GM19099 (cell line): ENCODE measurements around the gene PSMC3.

Source experiments
- POLR2A ChIP-seq: IDR thresholded peaks from 3 replicates; pipeline ENCODE4 v1.6.1; 2011; ENCODE audit warnings: low read depth; ENCODE audit not compliant: insufficient read length; ENCODE audit errors: extremely low read depth

Gene PSMC3

DNA sequence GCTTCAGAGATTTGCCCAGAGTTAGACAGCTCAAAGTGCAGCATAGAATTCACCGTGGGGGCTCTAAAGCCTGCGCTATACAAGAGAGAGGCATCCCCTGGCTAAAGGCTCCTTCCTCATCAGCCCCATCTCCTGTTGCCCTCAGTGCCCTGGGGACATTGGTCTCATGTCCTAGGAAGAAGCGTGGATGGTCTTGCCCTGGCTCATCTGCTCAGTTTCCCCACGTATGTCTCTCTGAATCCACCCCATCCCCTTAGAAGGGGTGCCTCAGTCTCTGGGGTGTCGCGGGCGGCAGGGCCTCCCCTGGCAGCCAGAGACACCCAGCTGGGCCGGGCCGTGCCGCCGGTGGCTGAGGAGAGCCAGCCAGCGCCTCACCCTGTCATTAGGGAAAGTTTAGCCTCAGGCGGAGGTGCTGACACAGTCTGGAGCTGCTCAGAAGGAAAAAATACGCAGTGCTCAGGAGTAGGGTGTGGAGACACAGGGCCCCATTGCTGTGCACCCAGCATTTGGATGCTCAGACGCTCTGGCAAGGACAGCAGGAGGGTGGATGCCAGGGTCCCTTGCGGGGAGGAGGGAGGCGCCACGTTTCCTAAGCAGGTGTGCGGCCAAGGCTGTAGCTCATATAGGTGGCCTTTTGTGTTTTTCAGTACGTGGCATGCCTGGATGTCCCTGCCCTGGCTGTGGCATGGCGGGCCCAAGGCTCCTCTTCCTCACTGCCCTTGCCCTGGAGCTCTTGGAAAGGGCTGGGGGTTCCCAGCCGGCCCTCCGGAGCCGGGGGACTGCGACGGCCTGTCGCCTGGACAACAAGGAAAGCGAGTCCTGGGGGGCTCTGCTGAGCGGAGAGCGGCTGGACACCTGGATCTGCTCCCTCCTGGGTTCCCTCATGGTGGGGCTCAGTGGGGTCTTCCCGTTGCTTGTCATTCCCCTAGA is 16.5 kb downstream of the PSMC3 start:
- no peak for TF ChIP-seq POLR2A

GRCh38 chr11:47408598-47409439 is 17.4 kb downstream of the PSMC3 start:
- TF ChIP-seq POLR2A = peak; percentile 36

DNA sequence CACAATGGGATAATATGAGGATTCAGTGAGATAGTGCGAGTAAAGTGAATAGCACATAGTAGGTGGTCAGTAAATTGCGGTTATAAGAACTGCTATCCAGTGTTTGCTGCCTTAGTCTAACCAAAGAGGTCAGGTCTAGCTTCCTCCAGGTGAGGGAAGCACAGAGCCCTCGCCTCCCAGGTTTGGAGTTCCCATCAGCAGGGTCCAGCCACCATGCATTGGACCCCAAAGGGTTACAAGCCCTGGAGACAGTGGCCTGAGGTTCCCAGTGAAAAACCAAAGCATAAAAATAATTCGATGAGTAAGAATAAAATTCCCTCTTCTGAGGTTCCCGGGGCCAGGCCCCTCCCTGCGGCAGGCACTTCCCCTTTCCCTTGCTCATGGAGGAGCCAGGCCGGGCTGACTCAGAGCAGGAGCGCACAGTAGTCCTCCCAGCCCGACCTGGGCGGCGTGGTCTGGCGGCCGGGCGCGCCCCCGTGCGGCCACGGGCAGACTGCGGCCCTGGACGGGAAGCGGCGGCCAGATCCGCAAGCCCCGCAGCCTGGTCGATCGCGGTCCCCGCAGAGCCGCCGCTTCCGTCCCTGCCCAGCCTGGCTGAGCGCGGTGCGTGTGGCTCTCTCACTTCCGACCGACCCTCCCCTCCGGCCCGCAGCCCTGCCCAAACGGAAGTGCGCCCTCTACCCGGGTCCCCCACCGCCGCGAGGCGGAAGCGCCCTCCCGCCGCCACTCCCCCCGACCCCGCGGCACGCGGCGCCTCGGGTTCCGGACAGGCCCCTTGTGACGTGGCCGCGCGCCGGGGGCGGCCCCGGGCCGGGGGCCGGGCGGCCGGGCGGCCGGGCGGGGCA is 18.3 kb downstream of the PSMC3 start, which contains the start of gene SLC39A13:
SLC39A13 (plus strand) TSS at position 845 of the 845 bp plus-strand sequence. CDS start 1,505 bp downstream, outside the sequence.
- peak; percentile 69 for TF ChIP-seq POLR2A

- no peak for TF ChIP-seq POLR2A
These were observed 19.1 kb downstream of the PSMC3 start for GRCh38 chr11:47406896-47407745.

- TF ChIP-seq POLR2A = no peak
These were observed 22.7 kb downstream of the PSMC3 start for GRCh38 chr11:47403571-47403970.

DNA sequence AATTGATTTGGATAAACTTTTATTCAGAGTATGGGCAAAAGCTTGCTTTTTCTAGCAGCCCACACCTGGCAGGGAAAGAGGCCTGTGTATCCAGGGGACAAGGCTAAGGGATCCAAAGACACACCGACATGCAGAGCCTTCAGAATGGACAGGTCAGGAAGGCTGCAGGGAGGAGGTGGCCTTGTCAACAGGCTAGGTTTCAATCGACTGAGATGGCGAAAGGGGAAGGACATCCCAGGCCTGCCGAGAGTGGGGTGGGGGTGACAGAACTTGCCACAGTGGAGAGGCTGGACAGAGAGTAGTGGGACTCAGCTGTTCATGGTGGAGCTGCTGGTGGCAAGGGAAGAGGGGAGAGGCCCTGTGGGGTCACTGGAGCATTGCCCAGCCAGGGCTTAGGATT is 23.1 kb downstream of the PSMC3 start:
- no peak for TF ChIP-seq POLR2A

GRCh38 chr11:47400768-47401279 is 25.4 kb downstream of the PSMC3 start:
- TF ChIP-seq POLR2A = peak; percentile 40

GRCh38 chr11:47399860-47400767 is 26.1 kb downstream of the PSMC3 start:
- TF ChIP-seq POLR2A = peak; percentile 57

DNA sequence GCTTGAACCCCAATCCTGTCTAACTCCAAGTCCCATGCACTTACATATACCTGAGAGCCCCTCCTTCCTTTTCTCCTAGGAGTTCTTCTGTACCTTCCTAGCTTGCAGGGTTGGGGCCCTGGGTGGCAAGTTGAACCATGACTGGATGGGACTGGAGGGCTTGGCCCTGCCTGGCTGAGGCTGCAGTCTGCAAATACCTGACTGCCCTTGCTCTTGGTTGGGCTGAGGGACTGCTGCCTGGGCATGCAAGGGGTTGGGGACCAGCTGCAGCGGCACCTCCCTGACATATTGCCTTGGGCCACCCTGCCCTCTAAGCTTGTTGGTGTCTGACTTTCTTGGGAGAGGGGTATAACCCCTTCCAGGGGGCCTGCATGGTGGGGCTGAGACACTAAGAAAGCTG is 27.7 kb downstream of the PSMC3 start:
- TF ChIP-seq POLR2A = no peak

- no peak for TF ChIP-seq POLR2A
These were observed 28.2 kb downstream of the PSMC3 start for GRCh38 chr11:47398011-47398410.

DNA sequence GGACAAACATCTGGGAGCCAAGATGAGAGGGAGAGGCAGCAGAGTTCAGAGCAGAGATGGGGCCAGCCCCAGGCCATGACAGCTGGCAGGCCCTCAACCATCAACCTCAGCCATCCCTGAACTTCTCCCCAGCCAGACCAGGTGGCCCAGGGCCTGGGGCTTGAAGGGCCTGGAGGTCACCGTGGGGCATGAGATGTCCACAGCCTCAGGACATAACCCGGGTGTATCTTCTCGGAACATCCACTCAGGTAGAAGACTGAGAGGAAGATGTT is 30.3 kb downstream of the PSMC3 start:
- no peak for TF ChIP-seq POLR2A

- no peak for TF ChIP-seq POLR2A
These were observed 30.8 kb downstream of the PSMC3 start for GRCh38 chr11:47395223-47396048.
